Measurements from ENCODE around the gene EFCAB8. TPM values are rescaled to one million over a fixed set of nuclear protein-coding genes. Genes with fewer than 3 reads are reported as not detected.

EFCAB8 gene
- total RNA-seq, 1 donor = 1.3 TPM

DNA sequence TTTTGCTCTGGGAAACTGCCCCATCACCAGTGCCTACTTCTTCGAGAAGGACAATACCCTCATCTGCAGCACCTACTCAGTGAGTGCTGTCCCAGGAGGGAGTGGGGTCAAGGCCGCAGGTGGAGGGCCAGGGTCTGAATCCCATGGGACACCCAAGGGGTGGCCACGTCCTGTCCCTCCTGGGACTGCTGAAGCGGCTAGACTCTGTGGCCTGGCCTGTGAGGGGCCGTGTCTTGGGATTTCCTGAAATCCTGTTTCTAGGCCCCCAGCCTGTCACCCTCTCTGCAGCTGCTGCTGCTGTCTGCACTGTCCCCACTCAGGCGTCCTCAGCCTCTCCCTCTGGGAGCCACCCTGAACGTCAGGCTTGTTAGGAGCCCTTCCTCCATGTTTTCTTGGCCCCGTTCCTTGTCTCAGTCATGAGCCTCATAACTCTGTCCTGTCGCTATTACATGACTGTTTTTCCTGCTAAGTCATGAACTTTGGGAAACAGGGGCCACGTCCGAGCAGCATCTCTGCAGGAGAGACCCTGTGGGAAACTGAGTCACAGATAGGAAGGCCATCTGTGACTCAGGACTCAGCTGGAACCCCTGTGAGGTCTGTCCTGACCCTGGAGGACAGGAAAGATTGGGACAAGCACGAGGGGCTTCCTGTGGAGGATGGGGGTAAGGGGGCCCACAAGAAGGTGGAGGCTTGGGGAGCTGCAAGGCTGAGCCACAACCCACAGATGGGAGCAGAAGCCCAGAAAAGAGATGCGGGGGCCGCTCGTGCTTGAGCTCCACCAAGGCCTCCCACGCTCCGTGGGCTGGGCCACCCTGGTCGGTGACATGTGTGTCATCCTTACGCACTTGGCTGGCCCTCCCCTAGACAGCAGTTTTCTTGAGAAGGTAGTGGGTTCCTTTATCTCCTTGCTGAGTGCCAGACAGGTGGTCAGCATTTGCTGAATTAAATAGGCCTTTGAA is 49.9 kb downstream of the EFCAB8 start:
- TF ChIP-seq, protein P1, sequence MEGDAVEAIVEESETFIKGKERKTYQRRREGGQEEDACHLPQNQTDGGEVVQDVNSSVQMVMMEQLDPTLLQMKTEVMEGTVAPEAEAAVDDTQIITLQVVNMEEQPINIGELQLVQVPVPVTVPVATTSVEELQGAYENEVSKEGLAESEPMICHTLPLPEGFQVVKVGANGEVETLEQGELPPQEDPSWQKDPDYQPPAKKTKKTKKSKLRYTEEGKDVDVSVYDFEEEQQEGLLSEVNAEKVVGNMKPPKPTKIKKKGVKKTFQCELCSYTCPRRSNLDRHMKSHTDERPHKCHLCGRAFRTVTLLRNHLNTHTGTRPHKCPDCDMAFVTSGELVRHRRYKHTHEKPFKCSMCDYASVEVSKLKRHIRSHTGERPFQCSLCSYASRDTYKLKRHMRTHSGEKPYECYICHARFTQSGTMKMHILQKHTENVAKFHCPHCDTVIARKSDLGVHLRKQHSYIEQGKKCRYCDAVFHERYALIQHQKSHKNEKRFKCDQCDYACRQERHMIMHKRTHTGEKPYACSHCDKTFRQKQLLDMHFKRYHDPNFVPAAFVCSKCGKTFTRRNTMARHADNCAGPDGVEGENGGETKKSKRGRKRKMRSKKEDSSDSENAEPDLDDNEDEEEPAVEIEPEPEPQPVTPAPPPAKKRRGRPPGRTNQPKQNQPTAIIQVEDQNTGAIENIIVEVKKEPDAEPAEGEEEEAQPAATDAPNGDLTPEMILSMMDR (IDR thresholded peaks at IDR 0.05; ENCODE audit: insufficient read depth, low read depth, low read length) = no peak
- no peak for DNase-seq (ENCODE audit: low read depth)
- no peak overlapping the region for H3K4me3 ChIP-seq (ENCODE audit: low read depth, low read length)

DNA sequence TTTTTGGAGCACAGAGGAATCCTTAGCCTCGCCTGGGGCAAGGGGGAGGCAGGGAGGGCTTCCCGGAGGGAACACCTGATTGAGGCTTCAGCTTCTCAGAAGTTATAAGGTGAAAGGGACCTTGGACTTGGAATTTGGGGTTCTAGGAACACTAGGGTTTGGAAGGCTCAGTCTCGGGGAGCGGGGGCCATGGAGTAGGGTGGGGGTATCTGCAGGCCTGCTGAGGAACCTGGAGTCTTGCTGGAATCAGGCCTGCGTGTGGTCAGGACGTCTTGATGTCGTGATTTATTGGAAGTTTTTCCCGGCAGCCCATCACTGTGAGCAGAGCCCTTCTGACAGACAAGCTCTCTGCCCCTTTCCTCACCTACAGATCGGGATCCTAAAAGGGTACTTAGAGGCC is 50.7 kb downstream of the EFCAB8 start:
- TF ChIP-seq, protein P1 (IDR thresholded peaks at IDR 0.05; ENCODE audit: insufficient read depth, low read depth, low read length) = no peak
- no peak for DNase-seq (ENCODE audit: low read depth)

DNA sequence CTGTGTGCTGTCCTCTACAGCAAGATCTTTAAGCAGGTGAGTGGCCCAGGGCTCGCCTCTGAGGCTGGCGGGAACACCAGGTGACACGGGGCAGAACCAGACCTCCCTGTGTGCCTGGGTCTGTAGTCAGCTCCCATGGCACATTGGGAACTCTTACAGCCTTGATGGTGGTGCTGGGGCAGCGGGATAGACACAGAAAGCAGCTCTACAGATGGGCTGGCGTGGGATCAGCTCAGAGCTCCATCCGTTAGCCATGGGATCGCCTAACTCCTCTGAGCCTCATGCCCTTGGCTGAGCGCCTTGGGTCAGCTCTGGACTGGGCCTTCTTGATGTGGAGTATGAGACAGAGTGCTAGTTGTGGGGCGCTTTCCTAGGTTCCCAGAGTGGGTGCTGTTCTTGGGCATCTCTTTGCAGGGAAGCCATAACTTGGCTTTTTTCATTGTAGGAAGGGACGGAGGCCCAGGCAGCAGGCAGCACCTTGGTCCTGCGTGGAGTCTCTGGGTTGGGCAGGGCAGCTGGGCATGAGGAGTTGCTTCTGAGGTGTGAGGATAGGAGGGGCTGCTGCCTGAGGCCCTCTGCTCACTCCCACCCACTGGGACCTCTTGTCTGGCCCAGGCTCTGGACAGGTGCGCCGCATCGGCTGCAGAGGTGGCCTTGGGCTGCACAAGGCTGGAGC is 51.3 kb downstream of the EFCAB8 start:
- TF ChIP-seq, protein P1 (IDR thresholded peaks at IDR 0.05; ENCODE audit: insufficient read depth, low read depth, low read length) = no peak
- DNase-seq (ENCODE audit: low read depth) = no peak
- no peak overlapping the region for H3K4me3 ChIP-seq (ENCODE audit: low read depth, low read length)

More for the DNA sequence above, 50.7 kb downstream of the EFCAB8 start:
- no peak overlapping the region for H3K4me3 ChIP-seq (ENCODE audit: low read depth, low read length)

DNA sequence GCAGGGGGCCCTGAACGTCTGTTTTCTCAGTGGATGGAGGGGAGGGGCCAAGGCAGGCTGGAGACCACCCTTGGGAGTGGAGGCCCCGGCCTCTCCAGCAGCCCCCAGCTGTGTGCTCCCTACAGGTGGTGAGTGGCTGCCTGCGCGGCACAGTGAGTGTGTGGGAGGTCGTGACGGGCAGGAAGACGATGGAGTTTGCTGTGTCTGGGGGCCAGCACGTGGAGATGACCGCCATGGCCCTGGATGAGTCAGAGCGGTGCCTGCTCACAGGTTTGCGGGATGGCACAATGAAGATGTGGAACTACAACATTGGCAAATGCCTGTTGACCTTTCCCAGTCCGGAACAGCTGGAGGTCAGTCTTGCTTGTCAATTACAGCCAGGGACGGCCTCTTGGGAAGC is 52.6 kb downstream of the EFCAB8 start:
- no peak for DNase-seq (ENCODE audit: low read depth)
- no peak overlapping the region for H3K4me3 ChIP-seq (ENCODE audit: low read depth, low read length)
- TF ChIP-seq, protein P1 (IDR thresholded peaks at IDR 0.05; ENCODE audit: insufficient read depth, low read depth, low read length) = no peak

DNA sequence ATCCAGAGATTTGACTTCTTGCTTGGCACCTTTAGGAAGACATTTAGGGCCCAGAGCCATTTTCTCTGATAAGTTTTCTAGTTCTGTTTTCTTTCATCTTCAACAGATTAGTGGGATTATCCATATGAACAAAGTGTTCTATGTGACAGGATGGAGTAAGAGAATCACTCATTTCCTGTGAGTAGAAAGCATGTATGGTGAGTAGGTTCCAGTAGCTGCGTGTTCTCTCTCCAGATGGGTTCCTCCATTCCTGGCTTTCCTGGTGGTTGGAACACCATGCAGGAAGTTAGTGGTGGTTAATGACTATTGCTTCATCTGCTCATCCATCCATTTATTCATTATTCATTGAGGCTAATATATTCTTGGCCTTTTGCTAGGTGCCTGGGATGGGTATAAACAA is 54.0 kb downstream of the EFCAB8 start:
- TF ChIP-seq, protein P1 (IDR thresholded peaks at IDR 0.05; ENCODE audit: insufficient read depth, low read depth, low read length) = no peak

GRCh38 chr20:32914031-32914430 is 55.3 kb downstream of the EFCAB8 start:
- no peak for DNase-seq (ENCODE audit: low read depth)
- TF ChIP-seq, protein P1 (IDR thresholded peaks at IDR 0.05; ENCODE audit: insufficient read depth, low read depth, low read length) = no peak
- H3K4me3 ChIP-seq (ENCODE audit: low read depth, low read length) = no peak overlapping the region

More for the DNA sequence above, 54.0 kb downstream of the EFCAB8 start:
- no peak overlapping the region for H3K4me3 ChIP-seq (ENCODE audit: low read depth, low read length)
- DNase-seq (ENCODE audit: low read depth) = no peak

Data from fibroblast of villous mesenchyme (primary cell).